Endothelial cell of hepatic sinusoid (primary cell): ENCODE measurements around the gene MEF2D.

Source experiments
- in situ Hi-C: cut with HindIII; loops from 2 replicates; pipeline ENCODE4 v1.10.0; 2017; ENCODE audit warnings: low sequenced_read_pairs

The MEF2D gene

GRCh38 chr1:156489935-156490293 lies 10.7 kb downstream of the MEF2D start:
- in situ Hi-C loops: no loop called here

DNA sequence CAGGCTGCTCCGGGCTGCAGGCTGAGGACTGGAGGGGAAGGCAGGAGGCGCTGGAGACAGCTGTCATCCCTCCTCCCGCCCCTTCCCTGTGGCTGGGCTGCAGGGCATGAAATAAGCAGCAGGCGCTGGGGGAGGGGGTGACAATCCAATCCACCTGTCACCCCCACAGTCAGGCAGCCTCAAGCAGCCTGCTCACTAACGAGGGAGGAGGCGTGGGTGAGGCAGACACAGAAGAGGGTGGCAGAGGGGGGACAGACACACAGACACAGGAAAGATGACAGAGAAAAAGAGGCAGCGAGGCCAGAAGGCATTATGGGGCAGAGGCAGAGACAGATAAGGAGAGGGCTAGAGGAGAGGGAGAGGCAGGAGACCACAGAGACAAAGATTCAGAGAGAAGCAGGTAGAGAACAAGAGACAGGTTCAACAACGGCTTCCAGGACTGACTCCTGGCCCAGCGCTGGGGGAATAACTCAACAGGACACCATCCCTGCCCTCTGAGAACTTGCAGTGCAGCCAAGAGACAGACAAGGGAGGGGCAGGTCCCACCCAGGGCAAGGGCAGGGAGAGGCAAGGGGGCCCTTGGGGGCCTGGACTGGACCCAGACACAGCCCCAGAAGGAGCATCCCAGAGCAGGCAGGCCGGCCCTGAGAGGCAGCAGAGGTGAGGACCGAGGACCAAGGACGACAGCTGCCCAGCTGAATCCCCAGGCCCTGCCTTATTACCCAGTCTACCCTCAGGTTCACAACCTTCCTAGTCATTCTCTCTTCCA lies 11.2 kb downstream of the MEF2D start:
- in situ Hi-C loops: no loop called here

- in situ Hi-C loops: no loop called here
These were observed 11.9 kb downstream of the MEF2D start for GRCh38 chr1:156488566-156489165.

DNA sequence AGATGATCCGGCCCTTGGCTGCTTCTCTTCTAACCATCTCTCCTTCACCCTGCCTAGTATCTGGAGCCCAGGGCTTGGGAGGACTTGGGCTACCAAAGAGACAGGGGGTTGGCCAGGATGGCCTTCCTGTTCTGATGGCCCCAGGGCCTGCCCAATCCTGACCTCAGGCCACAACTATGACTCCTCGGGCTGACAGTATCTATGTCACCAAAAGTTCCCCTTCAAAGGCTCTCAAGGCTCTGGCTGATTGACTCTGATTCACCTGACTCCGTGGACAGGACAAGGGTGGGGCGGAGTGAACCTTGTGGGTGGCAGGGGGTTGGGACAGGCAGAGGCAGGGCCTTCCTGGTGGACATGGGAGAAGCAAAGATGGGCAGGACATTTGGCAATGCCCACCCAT lies 12.7 kb downstream of the MEF2D start:
- in situ Hi-C loops: no loop called here

DNA sequence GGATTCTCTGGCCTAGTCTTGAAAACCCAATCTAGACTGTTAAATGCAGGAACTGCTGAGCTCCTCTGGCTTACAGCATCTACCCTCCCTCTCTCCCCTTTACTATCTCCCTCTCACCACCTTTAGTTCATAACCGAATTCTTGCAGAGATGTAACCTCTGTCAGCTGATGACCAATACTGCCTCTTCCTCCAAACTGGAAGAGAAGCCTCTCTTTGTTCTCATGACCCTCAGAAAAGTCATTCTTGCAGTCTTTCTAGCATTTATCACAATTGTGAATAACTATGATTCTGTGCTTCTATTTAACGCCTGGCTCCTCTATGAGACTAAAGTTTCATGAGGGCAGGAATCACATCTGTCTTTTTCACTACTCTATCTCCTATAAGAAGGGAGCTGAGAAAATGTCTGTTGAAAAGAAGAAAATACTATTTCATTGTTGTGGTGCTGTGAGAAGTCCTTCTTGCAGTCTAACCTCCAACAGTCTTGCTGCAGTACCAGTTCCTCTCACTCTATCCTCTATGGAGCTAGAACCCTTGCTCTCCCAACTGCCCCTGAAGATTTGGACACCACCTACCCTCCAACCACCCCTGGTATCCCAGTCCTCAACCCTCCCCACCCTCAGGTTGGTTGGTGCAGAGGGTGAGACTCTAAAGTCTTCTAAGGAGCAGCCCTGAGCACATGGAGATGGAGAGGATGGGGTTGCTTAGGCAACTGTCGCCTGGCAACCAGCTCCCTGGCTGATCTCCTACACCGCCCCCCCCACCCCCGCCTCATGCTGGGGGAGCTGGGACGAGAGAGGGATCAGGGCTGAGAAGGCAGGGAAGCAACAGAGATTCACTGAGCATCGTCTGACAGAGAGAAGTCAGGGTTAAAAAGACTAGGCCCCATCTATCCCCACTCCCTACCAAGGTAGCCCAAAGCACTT lies 13.9 kb downstream of the MEF2D start:
- in situ Hi-C loops: no loop called here

GRCh38 chr1:156485984-156486383 lies 14.6 kb downstream of the MEF2D start:
- in situ Hi-C loops: no loop called here

GRCh38 chr1:156484480-156485058 lies 16.0 kb downstream of the MEF2D start:
- in situ Hi-C loops: no loop called here

DNA sequence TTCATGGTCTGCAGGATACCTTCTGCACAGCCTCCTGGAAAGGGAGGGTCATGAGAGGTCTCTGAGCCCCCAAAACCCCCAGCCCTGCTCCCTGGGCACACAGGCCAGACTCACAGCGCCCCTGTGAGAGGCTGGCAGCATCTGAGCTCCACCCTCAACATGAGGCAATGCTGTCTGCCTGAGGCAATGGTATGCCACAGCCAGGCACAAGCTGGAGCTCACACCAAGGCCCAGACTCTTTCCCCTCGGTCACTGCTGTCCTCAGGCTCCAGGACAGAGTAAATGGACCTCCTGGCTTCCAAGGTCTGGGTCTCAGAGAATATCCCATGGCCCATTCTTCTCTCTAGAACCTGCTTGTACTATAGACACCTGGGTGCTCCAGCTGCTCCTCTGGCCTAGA lies 17.2 kb downstream of the MEF2D start:
- in situ Hi-C loops: no loop called here

GRCh38 chr1:156482276-156482675 lies 18.3 kb downstream of the MEF2D start:
- in situ Hi-C loops: no loop called here

- in situ Hi-C loops: no loop called here
These were observed 19.0 kb downstream of the MEF2D start for GRCh38 chr1:156481527-156481926.

DNA sequence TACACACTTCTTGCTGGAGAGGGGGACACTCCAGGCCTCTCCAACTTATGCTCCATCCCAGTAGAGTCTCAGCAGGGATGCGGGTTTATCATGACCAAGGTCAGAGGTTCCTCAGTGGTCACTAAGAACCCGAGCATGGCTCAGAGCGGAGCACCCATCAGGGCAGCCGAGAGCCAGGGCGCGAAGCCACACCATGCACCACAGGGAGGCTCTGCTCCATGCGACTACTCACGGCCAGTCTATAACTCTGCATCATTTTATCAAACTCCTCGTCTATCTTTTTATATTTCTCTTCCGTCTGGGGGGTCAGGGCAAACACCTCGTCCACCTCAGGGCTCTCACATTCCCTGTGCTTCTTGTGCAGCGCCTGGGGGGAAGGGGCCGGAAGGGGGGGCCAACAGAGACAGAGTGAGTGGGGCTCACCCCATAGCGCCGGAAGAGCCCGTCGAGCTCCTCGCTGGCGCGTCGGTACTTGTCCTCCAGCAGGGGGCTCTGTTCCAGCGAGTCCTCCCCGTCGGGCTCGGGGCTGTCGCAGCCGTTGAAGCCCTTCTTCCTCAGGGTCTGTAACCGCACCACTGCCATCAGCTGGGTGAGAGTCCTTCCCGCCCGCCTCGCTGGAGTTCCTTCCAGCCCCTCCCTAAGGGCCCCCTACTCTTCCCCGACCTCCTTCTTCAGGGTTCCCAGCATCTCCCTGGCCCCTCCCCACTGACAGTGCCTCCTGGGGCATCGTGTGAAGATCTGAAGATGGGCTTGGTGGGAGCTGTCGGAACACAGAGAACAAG lies 20.0 kb downstream of the MEF2D start:
- in situ Hi-C loops: no loop called here

GRCh38 chr1:156480016-156480370 lies 20.6 kb downstream of the MEF2D start:
- in situ Hi-C loops: no loop called here

GRCh38 chr1:156479093-156480015 lies 21.2 kb downstream of the MEF2D start:
- in situ Hi-C loops: no loop called here

DNA sequence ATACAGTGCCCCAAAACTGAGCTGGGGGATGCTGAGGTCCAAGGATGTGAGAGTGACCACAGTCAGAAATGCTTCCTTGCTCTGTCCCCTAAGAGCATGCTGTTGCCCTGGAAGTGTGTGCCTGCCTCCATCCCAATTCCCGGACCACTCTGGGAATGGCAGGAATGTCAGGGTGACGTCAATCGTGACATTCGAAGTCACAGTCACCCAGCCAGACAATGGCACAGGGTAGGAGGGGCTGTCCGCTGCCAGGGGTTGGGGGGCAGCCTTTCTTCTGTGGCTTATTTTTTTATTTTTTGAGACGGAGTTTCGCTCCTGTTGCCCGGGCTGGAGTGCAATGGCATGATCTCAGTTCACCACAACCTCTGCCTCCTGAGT lies 22.3 kb downstream of the MEF2D start:
- in situ Hi-C loops: no loop called here

DNA sequence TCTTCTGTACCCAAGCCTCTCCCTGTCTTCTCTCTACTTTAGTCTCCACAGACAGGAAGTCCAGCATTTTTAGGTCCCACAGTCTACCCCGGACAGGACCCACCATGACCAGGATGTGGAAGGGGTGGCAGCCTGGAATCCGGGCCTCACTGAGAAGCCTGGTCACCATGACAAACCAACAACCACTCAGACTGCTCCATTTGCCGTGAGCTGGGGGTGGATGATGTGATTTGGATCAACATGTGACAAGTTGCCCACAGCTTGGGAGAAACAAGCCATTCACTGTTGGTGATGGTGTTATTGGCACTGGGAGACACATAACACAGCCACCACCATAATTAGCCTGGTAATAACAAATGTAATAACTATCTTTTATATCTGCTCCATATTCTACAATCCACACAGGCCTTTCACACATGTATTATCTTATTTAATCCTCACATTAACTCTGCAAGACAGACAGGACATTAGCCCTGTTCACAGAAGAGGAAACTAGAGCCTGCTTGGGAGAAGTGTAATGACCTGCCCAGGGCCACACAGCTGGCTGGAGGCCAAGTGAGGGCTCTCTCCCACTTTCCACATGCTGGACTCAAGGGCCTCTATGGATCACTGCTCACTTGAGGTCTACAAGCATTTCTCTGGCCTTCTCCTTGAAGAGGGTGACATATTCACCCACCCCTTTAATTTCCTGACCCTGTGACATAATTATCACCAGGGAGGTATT lies 22.9 kb downstream of the MEF2D start:
- in situ Hi-C loops: no loop called here

GRCh38 chr1:156476501-156477298 lies 23.9 kb downstream of the MEF2D start:
- in situ Hi-C loops: no loop called here

GRCh38 chr1:156475568-156476500 lies 24.7 kb downstream of the MEF2D start:
- in situ Hi-C loops: no loop called here
